Astrocyte (in vitro differentiated cells and primary cell): ENCODE measurements around the gene SPZ1. TPM values are rescaled to one million over a fixed set of nuclear protein-coding genes. Genes with fewer than 3 reads are reported as not detected.

Experiments
- DNase-seq: peaks from one replicate; pipeline ENCODE4 v3.0.0-alpha.2; 2010; ENCODE audit warnings: low read depth
- FAIRE-seq: peaks from 2 replicates; lab custom pipeline; 2011; peaks lifted over from hg19 to GRCh38; lab: Jason Lieb, UNC
- H2AFZ ChIP-seq: 2 replicates; pipeline ENCODE4 v1.6.0; 2012; ENCODE audit warnings: low read depth, low read length, inconsistent platforms
- H3K27ac ChIP-seq: 2 replicates; pipeline ENCODE4 v1.5.1; 2011; ENCODE audit warnings: low read depth, low read length, inconsistent platforms
- H3K27me3 ChIP-seq: 2 replicates; pipeline ENCODE4 v1.6.0; 2011; ENCODE audit warnings: low read length, inconsistent platforms; ENCODE audit not compliant: insufficient read depth
- H3K36me3 ChIP-seq: 2 replicates; pipeline ENCODE4 v1.5.1; 2011; ENCODE audit warnings: low read length, inconsistent platforms; ENCODE audit not compliant: insufficient read depth
- H3K4me1 ChIP-seq: 2 replicates; pipeline ENCODE4 v1.5.1; 2011; ENCODE audit warnings: low read length, inconsistent platforms; ENCODE audit not compliant: insufficient read depth
- H3K4me2 ChIP-seq: 2 replicates; pipeline ENCODE4 v1.6.0; 2012; ENCODE audit warnings: low read length, inconsistent platforms
- H3K4me3 ChIP-seq: 2 replicates; pipeline ENCODE4 v1.5.1; 2011; ENCODE audit warnings: low read depth, mild to moderate bottlenecking, low read length, inconsistent platforms; ENCODE audit not compliant: insufficient read depth
- H3K79me2 ChIP-seq: 2 replicates; pipeline ENCODE4 v1.6.0; 2012; ENCODE audit warnings: mild to moderate bottlenecking, low read length, inconsistent platforms; ENCODE audit not compliant: insufficient read depth
- H3K9ac ChIP-seq: 2 replicates; pipeline ENCODE4 v1.6.0; 2012; ENCODE audit warnings: mild to moderate bottlenecking, low read length, inconsistent platforms
- H3K9me3 ChIP-seq: 2 replicates; pipeline ENCODE4 v1.5.1; 2012; ENCODE audit warnings: low read depth, mild to moderate bottlenecking, low read length, inconsistent platforms; ENCODE audit not compliant: insufficient read depth
- H4K20me1 ChIP-seq: 2 replicates; pipeline ENCODE4 v1.6.0; 2012; ENCODE audit warnings: low read length, inconsistent platforms; ENCODE audit not compliant: insufficient read depth
- H3K27ac Mint-ChIP-seq: one replicate; pipeline ENCODE4 v1.8.0; 2021; ENCODE audit warnings: mild to moderate bottlenecking, mixed read lengths; ENCODE audit not compliant: unreplicated experiment
- H3K27me3 Mint-ChIP-seq: one replicate; pipeline ENCODE4 v1.8.0; 2021; ENCODE audit warnings: low read depth, mixed read lengths; ENCODE audit not compliant: unreplicated experiment
- H3K36me3 Mint-ChIP-seq: one replicate; pipeline ENCODE4 v1.8.0; 2021; ENCODE audit warnings: low read depth, mixed read lengths; ENCODE audit not compliant: unreplicated experiment
- H3K4me1 Mint-ChIP-seq: one replicate; pipeline ENCODE4 v1.8.0; 2021; ENCODE audit warnings: low read depth, mixed read lengths; ENCODE audit not compliant: unreplicated experiment
- H3K4me3 Mint-ChIP-seq: one replicate; pipeline ENCODE4 v1.8.0; 2021; ENCODE audit warnings: mild to moderate bottlenecking, moderate library complexity, mixed read lengths; ENCODE audit not compliant: unreplicated experiment
- H3K9me3 Mint-ChIP-seq: one replicate; pipeline ENCODE4 v1.8.0; 2021; ENCODE audit warnings: mild to moderate bottlenecking, mixed read lengths; ENCODE audit not compliant: unreplicated experiment
- EZH2 ChIP-seq: IDR thresholded peaks from 2 replicates; pipeline ENCODE4 v1.6.1; 2012; ENCODE audit warnings: mild to moderate bottlenecking, low read length, inconsistent platforms; ENCODE audit not compliant: insufficient read depth
- total RNA-seq: library from RNA; stranded (reverse); gene quantifications from 2 replicates; pipeline ENCODE4 v1.2.1, GENCODE V29; 2021
- TF ChIP-seq, protein P1 (sequence below): IDR thresholded peaks from 2 replicates; pipeline ENCODE4 v1.5.1; 2011; ENCODE audit warnings: low read depth, mild to moderate bottlenecking, inconsistent platforms, low read length, moderate library complexity; ENCODE audit not compliant: insufficient read depth

SPZ1 gene
- total RNA-seq, 1 donor from 2014 or later: not detected

DNA sequence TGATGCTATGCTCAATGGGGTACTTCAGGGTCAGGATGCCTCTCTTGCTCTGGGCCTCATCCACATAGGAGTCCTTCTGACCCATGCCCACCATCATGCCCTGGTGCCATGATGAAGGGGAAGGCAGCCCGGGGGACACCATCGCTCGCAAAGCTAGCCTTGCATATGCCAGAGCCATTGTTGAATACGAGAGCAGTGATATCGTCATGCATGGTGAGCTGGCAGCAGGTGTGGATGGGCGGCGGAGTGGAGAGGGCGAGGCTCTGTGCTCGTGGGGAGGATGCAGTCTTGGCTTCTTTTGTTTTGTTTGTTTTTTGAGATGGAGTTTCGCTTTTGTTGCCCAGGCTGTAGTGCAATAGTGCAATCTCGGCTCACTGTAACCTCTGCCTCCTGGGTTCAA is 17.2 kb upstream of the SPZ1 start:
- H3K36me3 ChIP-seq: no peaks in the 10 kb centered on the region
- no peak overlapping the region for H2AFZ ChIP-seq
- H3K27me3 Mint-ChIP-seq: no peaks in the 10 kb centered on the region
- no peaks in the 10 kb centered on the region for H3K36me3 Mint-ChIP-seq
- H3K27ac ChIP-seq: no peak overlapping the region
- no peak overlapping the region for H3K4me3 Mint-ChIP-seq
- no peak overlapping the region for H3K27ac Mint-ChIP-seq
- no peak for DNase-seq
- no peaks in the 10 kb centered on the region for H3K79me2 ChIP-seq
- H3K9ac ChIP-seq: no peak overlapping the region
- no peaks in the 10 kb centered on the region for H3K4me1 ChIP-seq
- H3K9me3 Mint-ChIP-seq: no peaks in the 10 kb centered on the region
- no peaks in the 10 kb centered on the region for H4K20me1 ChIP-seq
- FAIRE-seq: no peak
- no peak for TF ChIP-seq EZH2
- TF ChIP-seq, protein P1, sequence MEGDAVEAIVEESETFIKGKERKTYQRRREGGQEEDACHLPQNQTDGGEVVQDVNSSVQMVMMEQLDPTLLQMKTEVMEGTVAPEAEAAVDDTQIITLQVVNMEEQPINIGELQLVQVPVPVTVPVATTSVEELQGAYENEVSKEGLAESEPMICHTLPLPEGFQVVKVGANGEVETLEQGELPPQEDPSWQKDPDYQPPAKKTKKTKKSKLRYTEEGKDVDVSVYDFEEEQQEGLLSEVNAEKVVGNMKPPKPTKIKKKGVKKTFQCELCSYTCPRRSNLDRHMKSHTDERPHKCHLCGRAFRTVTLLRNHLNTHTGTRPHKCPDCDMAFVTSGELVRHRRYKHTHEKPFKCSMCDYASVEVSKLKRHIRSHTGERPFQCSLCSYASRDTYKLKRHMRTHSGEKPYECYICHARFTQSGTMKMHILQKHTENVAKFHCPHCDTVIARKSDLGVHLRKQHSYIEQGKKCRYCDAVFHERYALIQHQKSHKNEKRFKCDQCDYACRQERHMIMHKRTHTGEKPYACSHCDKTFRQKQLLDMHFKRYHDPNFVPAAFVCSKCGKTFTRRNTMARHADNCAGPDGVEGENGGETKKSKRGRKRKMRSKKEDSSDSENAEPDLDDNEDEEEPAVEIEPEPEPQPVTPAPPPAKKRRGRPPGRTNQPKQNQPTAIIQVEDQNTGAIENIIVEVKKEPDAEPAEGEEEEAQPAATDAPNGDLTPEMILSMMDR: no peak
- H3K27me3 ChIP-seq: no peaks in the 10 kb centered on the region
- no peaks in the 10 kb centered on the region for H3K9me3 ChIP-seq
- H3K4me3 ChIP-seq: no peak overlapping the region
- no peaks in the 10 kb centered on the region for H3K4me1 Mint-ChIP-seq
- no peak overlapping the region for H3K4me2 ChIP-seq

DNA sequence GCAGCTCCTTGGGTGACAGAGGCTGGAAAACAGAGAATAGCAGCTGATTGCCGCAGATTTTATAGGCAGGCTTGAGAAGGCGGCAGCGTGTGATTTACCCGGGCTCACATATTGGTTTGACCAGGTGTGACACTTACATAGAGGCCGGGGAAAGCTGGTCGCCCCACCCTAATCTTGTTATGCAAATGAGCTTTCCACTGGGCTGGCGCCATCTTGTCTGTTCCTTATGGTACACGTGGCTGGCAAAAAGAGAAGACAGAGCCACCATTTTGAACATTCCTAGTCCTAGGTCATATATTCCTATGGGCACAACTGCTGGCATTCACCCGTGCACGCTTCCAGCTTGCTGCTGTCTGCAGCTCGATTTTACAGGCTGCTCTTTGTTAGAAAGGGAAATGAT is 11.3 kb upstream of the SPZ1 start:
- FAIRE-seq (no peak), DNase-seq (no peak)
- no peak overlapping the region for H3K27ac Mint-ChIP-seq
- Histone ChIP-seq H3K4me2 (no peak overlapping the region), H3K36me3 (no peaks in the 10 kb centered on the region), H3K4me3 (no peak overlapping the region), H3K79me2 (no peaks in the 10 kb centered on the region), H3K27ac (no peak overlapping the region), H3K9ac (no peak overlapping the region), H3K9me3 (no peaks in the 10 kb centered on the region), H2AFZ (no peak overlapping the region), H3K4me1 (no peaks in the 10 kb centered on the region), H3K27me3 (no peaks in the 10 kb centered on the region), H4K20me1 (no peaks in the 10 kb centered on the region)
- no peak for TF ChIP-seq EZH2
- TF ChIP-seq, protein P1: no peak
- H3K27me3 Mint-ChIP-seq: no peaks in the 10 kb centered on the region
- peaks cover 4% of the 10 kb centered on the region for H3K9me3 Mint-ChIP-seq
- no peak overlapping the region for H3K4me3 Mint-ChIP-seq
- no peaks in the 10 kb centered on the region for H3K4me1 Mint-ChIP-seq
- H3K36me3 Mint-ChIP-seq: peaks cover 1% of the 10 kb centered on the region

DNA sequence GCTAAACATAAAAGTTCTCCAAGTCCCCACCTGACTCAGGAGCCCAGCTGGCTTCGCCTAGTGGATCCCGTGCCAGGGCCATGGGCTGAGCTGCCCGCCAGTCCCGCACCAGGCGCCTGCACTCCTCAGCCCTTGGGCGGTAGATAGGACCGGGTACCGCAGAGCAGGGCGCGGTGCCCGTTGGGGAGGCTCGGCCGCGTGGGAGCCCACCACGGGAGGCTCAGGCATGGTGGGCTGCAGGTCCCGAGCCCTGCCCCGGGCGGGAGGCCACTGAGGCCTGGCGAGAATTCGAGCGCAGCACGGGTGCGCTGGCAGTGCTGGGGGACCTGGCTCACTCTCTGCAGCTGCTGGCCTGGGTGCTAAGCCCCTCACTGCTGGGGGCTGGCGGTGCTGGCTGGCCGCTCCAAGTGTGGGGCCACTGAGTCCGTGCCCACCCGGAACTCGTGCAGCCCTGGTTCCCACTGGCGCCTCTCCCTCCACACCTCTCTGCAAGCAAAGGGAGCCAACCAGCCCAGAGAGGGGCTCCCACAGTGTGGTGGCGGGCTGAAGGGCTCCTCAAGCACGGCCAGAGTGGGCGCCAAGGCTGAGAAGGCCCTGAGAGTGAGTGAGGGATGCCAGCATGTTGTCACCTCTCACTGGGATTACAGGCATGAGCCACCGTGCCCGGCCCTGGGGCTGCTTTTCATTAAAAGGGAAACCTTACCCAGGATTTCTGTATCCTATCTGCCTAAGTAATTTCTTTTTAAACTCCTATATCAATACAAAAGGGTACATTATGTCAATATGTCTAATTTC is 9.7 kb upstream of the SPZ1 start:
- no peak overlapping the region for H3K4me2 ChIP-seq
- H3K27ac Mint-ChIP-seq: no peak overlapping the region
- no peak overlapping the region for H2AFZ ChIP-seq
- no peaks in the 10 kb centered on the region for H4K20me1 ChIP-seq
- TF ChIP-seq EZH2: no peak
- TF ChIP-seq, protein P1: no peak
- peaks cover 1% of the 10 kb centered on the region for H3K36me3 Mint-ChIP-seq
- no peaks in the 10 kb centered on the region for H3K4me1 ChIP-seq
- H3K27ac ChIP-seq: no peak overlapping the region
- H3K4me3 Mint-ChIP-seq: no peak overlapping the region
- no peaks in the 10 kb centered on the region for H3K79me2 ChIP-seq
- DNase-seq (no peak), FAIRE-seq (no peak)
- H3K9me3 Mint-ChIP-seq: peaks cover 5% of the 10 kb centered on the region
- no peaks in the 10 kb centered on the region for H3K36me3 ChIP-seq
- no peaks in the 10 kb centered on the region for H3K4me1 Mint-ChIP-seq
- H3K27me3 Mint-ChIP-seq: no peaks in the 10 kb centered on the region
- no peaks in the 10 kb centered on the region for H3K27me3 ChIP-seq
- H3K4me3 ChIP-seq: no peak overlapping the region
- H3K9me3 ChIP-seq: no peaks in the 10 kb centered on the region
- no peak overlapping the region for H3K9ac ChIP-seq
